H9 (cell line): Measurements from ENCODE around the gene SPATA31A6. TPM values are rescaled to one million over a fixed set of nuclear protein-coding genes. Genes with fewer than 3 reads are reported as not detected.
"Not testable (repeated sequence)": the region's sequence is repeated elsewhere in the genome, so short reads cannot be mapped to it uniquely, and the experiment has no call there.

Source experiments
- DNase-seq: peaks from one replicate; pipeline ENCODE4 v3.0.0-alpha.2; 2017
- H2AFZ ChIP-seq: one replicate; pipeline ENCODE4 v1.6.1; 2013; ENCODE audit warnings: mild to moderate bottlenecking, low read length, control low read depth, moderate library complexity
- H2AK5ac ChIP-seq: 2 replicates; pipeline ENCODE4 v1.6.1; 2013; ENCODE audit warnings: low read length, control low read depth, mixed read lengths; ENCODE audit not compliant: insufficient read length
- H2BK120ac ChIP-seq: one replicate; pipeline ENCODE4 v1.6.1; 2013; ENCODE audit warnings: low read depth, mild to moderate bottlenecking, low read length, control low read depth, inconsistent platforms; ENCODE audit not compliant: poor library complexity, severe bottlenecking
- H2BK12ac ChIP-seq: 2 replicates; pipeline ENCODE4 v1.6.1; 2013; ENCODE audit warnings: low read length, control low read depth, mixed read lengths, low read depth; ENCODE audit not compliant: insufficient read length
- H2BK15ac ChIP-seq: 2 replicates; pipeline ENCODE4 v1.6.1; 2013; ENCODE audit warnings: low read depth, low read length, control low read depth
- H2BK20ac ChIP-seq: one replicate; pipeline ENCODE4 v1.6.1; 2013; ENCODE audit warnings: low read depth, mild to moderate bottlenecking, low read length, control low read depth, inconsistent platforms; ENCODE audit not compliant: poor library complexity, severe bottlenecking
- H2BK5ac ChIP-seq: 2 replicates; pipeline ENCODE4 v1.6.1; 2013; ENCODE audit warnings: low read length, control low read depth, mixed read lengths; ENCODE audit not compliant: insufficient read length
- H3K14ac ChIP-seq: 2 replicates; pipeline ENCODE4 v1.6.1; 2013; ENCODE audit warnings: low read length, control low read depth; ENCODE audit not compliant: insufficient read depth
- H3K18ac ChIP-seq: 2 replicates; pipeline ENCODE4 v1.6.1; 2013; ENCODE audit warnings: low read depth, mild to moderate bottlenecking, mixed read lengths, low read length, control low read depth; ENCODE audit not compliant: insufficient read length
- H3K23ac ChIP-seq: 2 replicates; pipeline ENCODE4 v1.6.1; 2013; ENCODE audit warnings: low read length, control low read depth, mixed read lengths, low read depth; ENCODE audit not compliant: insufficient read length
- H3K23me2 ChIP-seq: 2 replicates; pipeline ENCODE4 v1.6.1; 2013; ENCODE audit warnings: low read depth, mild to moderate bottlenecking, mixed read lengths, low read length, control low read depth; ENCODE audit not compliant: insufficient read length, poor library complexity, severe bottlenecking
- H3K27ac ChIP-seq: 2 replicates; pipeline ENCODE4 v1.5.1; 2013; ENCODE audit warnings: low read length, control low read depth, mixed read lengths, low read depth; ENCODE audit not compliant: insufficient read length
- H3K27me3 ChIP-seq: 2 replicates; pipeline ENCODE4 v1.6.1; 2013; ENCODE audit warnings: low read length, control low read depth, inconsistent platforms; ENCODE audit not compliant: insufficient read depth
- H3K4ac ChIP-seq: 2 replicates; pipeline ENCODE4 v1.6.1; 2013; ENCODE audit warnings: low read depth, mild to moderate bottlenecking, control low read depth, inconsistent platforms, low read length, moderate library complexity
- H3K4me1 ChIP-seq: 2 replicates; pipeline ENCODE4 v1.6.1; 2013; ENCODE audit warnings: low read length, control low read depth, inconsistent platforms; ENCODE audit not compliant: insufficient read depth
- H3K4me2 ChIP-seq: 2 replicates; pipeline ENCODE4 v1.6.1; 2013; ENCODE audit warnings: low read length, control low read depth, mixed read lengths; ENCODE audit not compliant: insufficient read length, insufficient read depth
- H3K56ac ChIP-seq: 2 replicates; pipeline ENCODE4 v1.6.1; 2013; ENCODE audit warnings: low read depth, mild to moderate bottlenecking, mixed read lengths, low read length, control low read depth; ENCODE audit not compliant: insufficient read length
- H3K79me1 ChIP-seq: 2 replicates; pipeline ENCODE4 v1.6.1; 2013; ENCODE audit warnings: low read depth, mild to moderate bottlenecking, moderate library complexity, low read length, control low read depth, inconsistent platforms; ENCODE audit not compliant: insufficient read depth, poor library complexity, severe bottlenecking
- H3K79me2 ChIP-seq: 2 replicates; pipeline ENCODE4 v1.6.1; 2013; ENCODE audit warnings: low read length, control low read depth, inconsistent platforms; ENCODE audit not compliant: insufficient read depth
- H3K9ac ChIP-seq: 2 replicates; pipeline ENCODE4 v1.6.1; 2013; ENCODE audit warnings: low read length, control low read depth, mixed read lengths; ENCODE audit not compliant: insufficient read length; ENCODE audit errors: extremely low read depth
- H3K9me3 ChIP-seq: one replicate; pipeline ENCODE4 v1.6.1; 2013; ENCODE audit warnings: low read depth, low read length, inconsistent platforms; ENCODE audit not compliant: control insufficient read depth
- H3T11ph ChIP-seq: one replicate; pipeline ENCODE4 v1.6.1; 2013; ENCODE audit warnings: mild to moderate bottlenecking, low read length, control low read depth, inconsistent platforms
- H4K20me1 ChIP-seq: one replicate; pipeline ENCODE4 v1.6.1; 2013; ENCODE audit not compliant: control insufficient read depth, insufficient read length, insufficient read depth
- H4K5ac ChIP-seq: 2 replicates; pipeline ENCODE4 v1.6.1; 2013; ENCODE audit warnings: low read depth, mild to moderate bottlenecking, mixed read lengths, low read length, control low read depth; ENCODE audit not compliant: insufficient read length
- H4K8ac ChIP-seq: replicated peaks from 2 replicates; pipeline ENCODE4 v1.6.1; 2013; ENCODE audit warnings: low read length, control low read depth, mixed read lengths, low read depth; ENCODE audit not compliant: insufficient read length
- H4K91ac ChIP-seq: 2 replicates; pipeline ENCODE4 v1.6.1; 2013; ENCODE audit warnings: low read depth, mild to moderate bottlenecking, moderate library complexity, mixed read lengths, low read length, control low read depth; ENCODE audit not compliant: insufficient read length
- H3K27ac Mint-ChIP-seq, 3 experiments: 2 replicates in 2 of 3; 3 replicates in 1 of 3; pipeline ENCODE4 v1.8.0; 2020 to 2021; ENCODE audit warnings: mixed read lengths in 3 of 3, mild to moderate bottlenecking in 1 of 3, moderate library complexity in 1 of 3
- H3K27me3 Mint-ChIP-seq: 2 replicates; pipeline ENCODE4 v1.8.0; 2021; ENCODE audit warnings: low read depth, mild to moderate bottlenecking, moderate library complexity, mixed read lengths
- H3K36me3 Mint-ChIP-seq, 3 experiments: 2 replicates in 2 of 3; 3 replicates in 1 of 3; pipeline ENCODE4 v1.8.0; 2020 to 2021; ENCODE audit warnings: low read depth in 3 of 3, mixed read lengths in 3 of 3; ENCODE audit not compliant: insufficient read depth in 1 of 3
- H3K4me1 Mint-ChIP-seq, 2 experiments: 2 replicates each; pipeline ENCODE4 v1.8.0; 2020; ENCODE audit warnings: mixed read lengths in 2 of 2
- H3K4me3 Mint-ChIP-seq, 2 experiments: 2 replicates in 1 of 2; 3 replicates in 1 of 2; pipeline ENCODE4 v1.8.0; 2020 to 2021; ENCODE audit warnings: mild to moderate bottlenecking in 2 of 2, mixed read lengths in 2 of 2, moderate library complexity in 1 of 2
- H3K9me3 Mint-ChIP-seq, 2 experiments: 2 replicates in 1 of 2; 3 replicates in 1 of 2; pipeline ENCODE4 v1.8.0; 2020; ENCODE audit warnings: mild to moderate bottlenecking in 2 of 2, mixed read lengths in 2 of 2, moderate library complexity in 1 of 2
- WGBS: extraction: QIAGEN DNeasy Blood & Tissue Kit; methylation state at CpG from one replicate; pipeline ENCODE4 v1.1.7; 2013; ENCODE audit warnings: missing lambda C conversion rate, low lambda C conversion rate, mixed read lengths; ENCODE audit not compliant: insufficient read length; ENCODE audit errors: extremely low coverage; 5-methylcytosine and 5-hydroxymethylcytosine counted together
- long read RNA-seq: library from polyadenylated mRNA; unstranded; transcript quantifications from one replicate; pipeline ENCODE4 v2.0.0, GENCODE V29; 2020
- total RNA-seq: library from RNA; stranded (reverse); gene quantifications from 2 replicates; pipeline ENCODE4 v1.2.1, GENCODE V29; 2021

The SPATA31A6 gene
- total RNA-seq, result 0.15 and 0.61 TPM in 2 replicates
- long read RNA-seq, partial matches to known transcripts, result 0 of 1 reads
- long read RNA-seq, other reads (novel, unspliced or antisense), result 1 of 1 reads

DNA sequence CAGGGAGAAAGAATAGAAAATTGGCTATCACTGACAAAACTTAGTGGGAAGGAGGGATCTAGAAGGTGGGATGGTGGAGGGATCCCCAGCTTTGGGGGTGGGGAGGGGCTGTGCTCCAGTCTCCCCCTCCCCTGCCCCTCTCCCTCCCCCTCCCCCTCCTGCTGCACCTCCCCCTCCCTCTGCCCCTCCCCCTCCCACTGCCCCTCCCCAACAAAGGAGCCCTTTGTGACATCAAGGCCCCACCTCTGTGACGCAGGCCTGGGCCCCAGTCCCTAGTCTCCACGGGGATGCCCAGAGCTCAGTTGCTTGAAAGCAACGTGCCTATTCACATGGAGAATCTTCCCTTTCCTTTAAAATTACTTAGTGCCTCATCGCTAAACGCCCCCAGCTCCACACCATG is at the start of gene SPATA31A6:
SPATA31A6 (plus strand) TSS at position 301 of the 400 bp plus-strand sequence; CDS start at position 330, 29 bp downstream.
- not testable (repeated sequence) for H3K79me1 ChIP-seq, H3K9me3 Mint-ChIP-seq, H3K27me3 Mint-ChIP-seq, H3K56ac ChIP-seq, H2BK12ac ChIP-seq, H3K4me1 ChIP-seq, H3K79me2 ChIP-seq, H3K36me3 Mint-ChIP-seq, DNase-seq, H2AFZ ChIP-seq, H2BK20ac ChIP-seq, H2BK15ac ChIP-seq, H4K91ac ChIP-seq, H3K14ac ChIP-seq, H4K8ac ChIP-seq, H3K27ac ChIP-seq, H2BK5ac ChIP-seq, H3K23ac ChIP-seq, H3K23me2 ChIP-seq, H3T11ph ChIP-seq, H3K4me2 ChIP-seq, H3K9me3 ChIP-seq, H3K4ac ChIP-seq, H2AK5ac ChIP-seq, H4K20me1 ChIP-seq, H3K4me3 Mint-ChIP-seq, H3K27me3 ChIP-seq, H3K4me1 Mint-ChIP-seq, H3K18ac ChIP-seq, H3K27ac Mint-ChIP-seq, H2BK120ac ChIP-seq, H3K9ac ChIP-seq, H4K5ac ChIP-seq
- WGBS, result no CpG with 5 or more reads among the region's 5 CpGs
